GM11168 (cell line): ENCODE measurements around the gene NFIX.

Source experiments
- in situ Hi-C: fragments of 300-500 bp; cut with MboI; formaldehyde crosslinking; loops from one replicate; pipeline ENCODE4 v1.12.0; 2022; ENCODE audit warnings: low sequenced_read_pairs; ENCODE audit not compliant: unreplicated experiment

Gene NFIX

GRCh38 chr19:13066226-13066625 is 71.0 kb downstream of the NFIX start:
- in situ Hi-C loops = no loop called here

GRCh38 chr19:13066933-13067807 is 71.9 kb downstream of the NFIX start:
- in situ Hi-C loops = no loop called here

- in situ Hi-C loops = no loop called here
Measured at GRCh38 chr19:13068085-13068846, 73.0 kb downstream of the NFIX start.

- in situ Hi-C loops = no loop called here
Measured at GRCh38 chr19:13069415-13070359, 74.4 kb downstream of the NFIX start.

- in situ Hi-C loops = no loop called here
Measured at GRCh38 chr19:13070425-13071140, 75.3 kb downstream of the NFIX start.

GRCh38 chr19:13071444-13072187 is 76.3 kb downstream of the NFIX start:
- in situ Hi-C loops = no loop called here

GRCh38 chr19:13072188-13072908 is 77.1 kb downstream of the NFIX start:
- in situ Hi-C loops = no loop called here

- in situ Hi-C loops = no loop called here
Measured at GRCh38 chr19:13073263-13073662, 78.0 kb downstream of the NFIX start.

GRCh38 chr19:13074378-13074777 is 79.1 kb downstream of the NFIX start:
- in situ Hi-C loops = no loop called here

GRCh38 chr19:13076320-13076719 is 81.0 kb downstream of the NFIX start:
- in situ Hi-C loops = no loop called here

- in situ Hi-C loops = no loop called here
Measured at GRCh38 chr19:13076787-13077186, 81.5 kb downstream of the NFIX start.

- in situ Hi-C loops = no loop called here
Measured at GRCh38 chr19:13077240-13077639, 82.0 kb downstream of the NFIX start.

GRCh38 chr19:13078381-13078780 is 83.1 kb downstream of the NFIX start:
- in situ Hi-C loops = no loop called here

GRCh38 chr19:13078897-13079541 is 83.7 kb downstream of the NFIX start:
- in situ Hi-C loops = no loop called here

- in situ Hi-C loops = no loop called here
Measured at GRCh38 chr19:13079542-13079986, 84.3 kb downstream of the NFIX start.

- in situ Hi-C loops = no loop called here
Measured at GRCh38 chr19:13082192-13083007, 87.1 kb downstream of the NFIX start.

- in situ Hi-C loops = no loop called here
Measured at GRCh38 chr19:13083008-13083404, 87.7 kb downstream of the NFIX start.
